GM20000 (cell line): ENCODE measurements around the gene LINC01488.

Experiments
- DNase-seq: peaks from one replicate; pipeline ENCODE4 v3.0.0; 2012; ENCODE audit warnings: low spot score
- TF ChIP-seq, protein P1 (sequence below): IDR thresholded peaks from 2 replicates; pipeline ENCODE4 v1.5.1; 2012; ENCODE audit warnings: mild to moderate bottlenecking, control low read depth; ENCODE audit errors: extremely low read depth, missing control alignments

Gene LINC01488

DNA sequence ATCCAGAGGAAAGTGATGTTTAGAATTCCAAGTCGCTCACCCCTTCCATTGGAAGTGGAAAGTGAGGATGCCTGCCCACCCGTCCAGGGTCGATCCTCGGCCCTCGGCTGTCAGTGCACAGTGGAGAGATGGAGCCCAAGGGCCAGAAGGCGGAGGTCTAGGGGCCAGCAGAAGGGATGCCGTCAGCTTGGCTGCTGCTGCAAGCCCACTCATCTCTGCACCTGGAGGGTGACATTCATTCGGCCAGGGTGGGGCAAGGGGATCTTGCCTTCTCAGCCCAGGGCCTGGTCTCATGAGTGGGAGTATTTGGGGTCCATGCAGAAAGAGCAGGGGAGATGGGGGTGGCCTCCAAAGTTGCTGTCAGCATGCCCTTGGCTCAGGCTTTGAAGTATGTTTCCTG, 30.7 kb downstream of the LINC01488 start:
- TF ChIP-seq, protein P1, sequence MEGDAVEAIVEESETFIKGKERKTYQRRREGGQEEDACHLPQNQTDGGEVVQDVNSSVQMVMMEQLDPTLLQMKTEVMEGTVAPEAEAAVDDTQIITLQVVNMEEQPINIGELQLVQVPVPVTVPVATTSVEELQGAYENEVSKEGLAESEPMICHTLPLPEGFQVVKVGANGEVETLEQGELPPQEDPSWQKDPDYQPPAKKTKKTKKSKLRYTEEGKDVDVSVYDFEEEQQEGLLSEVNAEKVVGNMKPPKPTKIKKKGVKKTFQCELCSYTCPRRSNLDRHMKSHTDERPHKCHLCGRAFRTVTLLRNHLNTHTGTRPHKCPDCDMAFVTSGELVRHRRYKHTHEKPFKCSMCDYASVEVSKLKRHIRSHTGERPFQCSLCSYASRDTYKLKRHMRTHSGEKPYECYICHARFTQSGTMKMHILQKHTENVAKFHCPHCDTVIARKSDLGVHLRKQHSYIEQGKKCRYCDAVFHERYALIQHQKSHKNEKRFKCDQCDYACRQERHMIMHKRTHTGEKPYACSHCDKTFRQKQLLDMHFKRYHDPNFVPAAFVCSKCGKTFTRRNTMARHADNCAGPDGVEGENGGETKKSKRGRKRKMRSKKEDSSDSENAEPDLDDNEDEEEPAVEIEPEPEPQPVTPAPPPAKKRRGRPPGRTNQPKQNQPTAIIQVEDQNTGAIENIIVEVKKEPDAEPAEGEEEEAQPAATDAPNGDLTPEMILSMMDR = no peak
- no peak for DNase-seq

DNA sequence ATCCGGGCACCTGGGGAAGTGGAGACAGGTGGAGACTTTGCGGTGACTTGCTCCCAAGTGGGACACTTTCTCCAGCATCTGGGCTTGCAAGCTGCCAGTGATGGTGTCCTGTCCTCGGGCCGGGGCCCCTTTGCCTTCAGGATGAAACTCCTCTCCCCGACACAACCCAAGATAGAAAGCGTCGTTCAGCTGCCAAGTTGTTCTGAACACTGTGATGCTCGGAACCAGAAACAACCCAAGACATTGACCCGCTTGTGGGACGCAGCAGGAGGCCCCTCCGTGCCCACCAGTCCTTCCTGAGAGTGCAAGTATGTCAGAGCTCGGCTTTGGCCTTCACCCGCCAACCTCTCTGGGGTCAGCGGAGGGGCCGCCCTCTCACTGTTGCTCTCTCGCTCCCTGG, 31.3 kb downstream of the LINC01488 start:
- no peak for DNase-seq
- TF ChIP-seq, protein P1 = no peak

DNA sequence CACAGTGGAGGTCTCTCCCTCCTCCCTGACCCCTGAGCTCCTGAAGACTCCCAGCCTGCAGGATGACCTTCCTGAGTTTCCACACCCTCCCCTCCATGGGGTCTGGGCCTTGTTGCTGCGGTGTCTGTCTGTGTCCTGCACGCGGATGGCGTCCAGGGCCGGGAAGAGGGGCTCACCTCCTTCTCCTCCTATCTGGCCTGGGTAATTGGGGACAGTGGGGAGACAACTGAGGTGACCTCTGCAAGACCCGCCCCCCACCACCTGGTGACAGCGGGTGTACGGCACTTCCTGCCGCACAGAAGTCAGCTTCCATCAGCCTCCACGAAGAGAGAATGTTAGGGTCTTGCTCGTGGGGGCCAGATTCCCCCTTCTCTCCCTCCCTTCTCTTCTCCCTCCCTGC, 31.7 kb downstream of the LINC01488 start:
- no peak for DNase-seq
- TF ChIP-seq, protein P1 = no peak

DNA sequence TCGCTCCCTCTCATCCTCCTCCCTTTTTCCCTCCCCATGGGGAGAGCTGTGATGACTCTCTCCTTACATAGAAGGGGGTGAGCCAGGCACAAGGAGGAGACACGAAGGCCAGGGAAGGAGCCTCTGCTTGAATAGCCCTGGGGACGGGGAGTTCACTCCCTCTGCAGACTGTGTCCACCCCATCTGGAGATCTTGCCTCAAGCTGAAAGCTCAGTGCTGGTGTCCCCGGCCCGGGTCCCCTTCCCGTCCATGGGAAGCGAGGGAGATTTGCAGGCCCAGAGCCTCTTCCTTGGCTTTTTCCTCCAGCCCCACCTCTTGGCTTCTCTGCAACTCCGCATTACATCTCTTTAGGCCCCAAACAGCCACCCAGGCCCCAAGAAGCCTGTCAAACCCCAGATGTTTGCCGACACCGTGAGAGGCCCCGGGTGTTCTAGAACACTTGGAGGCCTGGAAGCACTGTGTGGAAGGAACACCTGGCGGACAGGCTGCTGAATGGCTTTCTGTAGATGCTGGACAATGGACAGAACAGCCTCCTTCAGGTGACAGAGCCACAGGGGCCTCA, 32.3 kb downstream of the LINC01488 start:
- DNase-seq = no peak
- TF ChIP-seq, protein P1 = no peak

DNA sequence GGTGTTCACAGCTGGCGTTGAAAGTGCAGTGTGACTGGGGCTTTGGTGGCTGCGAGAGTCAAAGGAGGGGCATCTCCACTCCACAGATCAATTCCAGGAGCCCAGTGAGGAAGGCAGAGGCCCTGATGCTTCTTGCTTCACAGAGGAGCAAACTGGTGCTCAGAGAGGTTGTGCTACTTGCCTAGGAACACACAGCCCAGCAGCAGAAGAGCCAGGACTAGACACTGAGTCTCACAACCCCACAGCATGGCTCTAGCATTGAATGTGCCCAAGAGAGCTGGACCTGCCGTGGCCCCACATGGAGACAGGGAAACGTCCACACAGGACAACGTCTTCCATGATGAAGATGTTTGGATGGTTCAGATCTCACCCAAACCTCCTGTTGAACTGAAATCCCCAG, 33.3 kb downstream of the LINC01488 start:
- DNase-seq = no peak
- TF ChIP-seq, protein P1 = no peak

DNA sequence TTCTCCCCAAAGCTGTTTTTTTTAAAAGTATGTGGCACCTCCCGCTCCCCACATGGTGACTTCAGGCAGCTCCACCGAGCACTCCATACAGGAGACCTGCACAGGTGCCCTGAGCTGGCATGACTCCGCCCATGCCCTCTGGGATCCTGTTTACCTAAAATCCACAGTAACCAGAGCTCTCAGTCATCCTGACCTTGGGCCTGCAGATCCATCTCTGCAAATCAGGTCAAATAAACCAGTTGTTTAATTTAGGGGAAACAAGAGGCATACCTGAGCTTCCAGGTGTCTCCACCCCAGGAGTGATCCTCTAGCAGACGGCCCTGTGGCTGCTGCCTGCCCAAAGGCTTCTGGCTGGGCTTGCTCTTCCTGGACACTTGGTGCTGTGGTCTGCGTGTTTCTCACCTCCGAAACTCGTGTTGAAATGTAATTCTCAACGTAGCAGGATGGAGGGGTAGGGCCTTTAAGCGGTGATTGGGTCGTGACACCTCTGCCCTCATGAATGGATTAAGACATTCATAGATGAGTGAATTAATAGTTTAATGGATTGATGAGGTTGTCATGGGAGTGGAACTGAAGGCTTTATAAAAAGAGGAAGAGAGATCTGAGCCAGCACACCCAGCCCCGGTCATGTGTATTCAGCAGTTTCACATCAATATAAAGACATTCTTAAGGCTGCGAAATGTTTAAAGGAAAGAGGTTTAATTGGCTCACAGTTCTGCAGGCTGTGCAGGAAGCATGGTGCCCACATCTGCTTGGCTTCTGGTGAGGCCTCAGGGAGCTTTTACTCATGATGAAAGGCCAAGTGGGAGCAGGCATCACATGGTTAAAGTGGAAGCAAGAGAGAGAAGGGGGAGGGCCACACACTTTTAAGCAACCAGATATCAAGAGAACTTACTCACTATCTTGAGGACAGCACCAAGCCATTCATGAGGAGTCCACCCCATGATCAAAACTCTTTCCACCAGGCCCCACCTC, 34.1 kb downstream of the LINC01488 start:
- TF ChIP-seq, protein P1 = no peak
- no peak for DNase-seq

DNA sequence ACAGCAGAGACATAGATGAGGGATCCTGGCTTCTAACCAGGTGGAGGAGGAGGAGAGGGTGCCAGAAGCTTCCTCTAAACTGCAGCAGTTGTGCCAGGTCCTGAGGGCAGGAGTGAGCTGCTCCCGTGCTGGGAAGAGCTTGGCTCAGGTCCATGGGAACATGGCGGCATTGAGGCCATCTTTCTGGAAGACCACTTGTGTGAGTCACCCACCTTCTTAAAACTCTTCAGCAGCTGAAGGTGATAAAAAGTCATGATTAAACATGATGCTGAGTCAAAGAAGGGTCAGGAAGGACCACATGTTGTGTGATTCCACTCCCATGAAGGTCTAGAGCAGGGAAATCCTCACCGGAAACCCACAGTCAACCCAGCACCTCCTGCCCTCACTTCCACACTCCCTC, 35.1 kb downstream of the LINC01488 start:
- no peak for DNase-seq
- TF ChIP-seq, protein P1 = no peak
